GM12801 (cell line): ENCODE measurements around the gene MYO7A.

ENCODE experiments used
- CTCF ChIP-seq: IDR thresholded peaks from one replicate; pipeline ENCODE4 v1.5.1; 2011; ENCODE audit warnings: control low read depth; ENCODE audit not compliant: insufficient read length; ENCODE audit errors: extremely low read depth

MYO7A gene

DNA sequence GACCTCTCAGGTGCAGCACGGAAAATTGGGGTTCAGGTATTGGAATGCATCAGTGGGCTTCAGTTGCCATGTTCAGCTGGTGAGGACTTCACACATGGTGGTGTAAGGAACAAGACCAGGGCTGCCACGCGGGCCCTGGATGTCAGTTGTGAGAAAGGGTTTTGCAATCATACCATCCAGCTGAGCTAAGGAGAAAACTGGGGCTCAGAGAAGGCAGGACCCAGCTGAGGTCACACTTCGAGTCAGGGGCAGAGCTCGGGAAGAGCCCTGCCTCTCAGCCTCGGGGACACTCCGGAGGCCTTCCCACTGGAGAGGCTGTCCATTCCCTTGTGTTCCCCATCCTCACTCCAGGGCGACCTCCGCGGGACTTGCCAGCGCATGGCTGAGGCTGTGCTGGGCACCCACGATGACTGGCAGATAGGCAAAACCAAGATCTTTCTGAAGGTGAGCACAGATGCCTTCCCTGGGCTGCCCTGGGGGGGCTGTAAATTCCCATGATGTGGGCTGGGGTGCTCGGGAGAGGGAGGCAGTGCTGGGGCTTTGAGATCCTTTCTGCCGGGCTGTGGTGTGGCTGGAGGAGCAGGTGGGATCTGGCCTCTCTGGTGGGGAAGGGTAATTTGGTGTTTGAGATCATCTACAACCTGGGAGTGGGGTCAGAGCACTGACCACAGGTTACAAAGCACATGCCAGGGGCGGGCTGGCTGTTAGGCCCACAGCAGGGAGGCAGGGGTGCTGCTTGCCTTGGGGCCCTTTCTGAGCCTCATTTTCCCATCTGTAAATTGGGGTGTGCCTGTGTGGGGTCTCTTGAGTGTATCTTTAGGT is 47.2 kb downstream of the MYO7A start:
- no peak for TF ChIP-seq CTCF

GRCh38 chr11:77175869-77176539 is 48.0 kb downstream of the MYO7A start:
- TF ChIP-seq CTCF, result no peak

DNA sequence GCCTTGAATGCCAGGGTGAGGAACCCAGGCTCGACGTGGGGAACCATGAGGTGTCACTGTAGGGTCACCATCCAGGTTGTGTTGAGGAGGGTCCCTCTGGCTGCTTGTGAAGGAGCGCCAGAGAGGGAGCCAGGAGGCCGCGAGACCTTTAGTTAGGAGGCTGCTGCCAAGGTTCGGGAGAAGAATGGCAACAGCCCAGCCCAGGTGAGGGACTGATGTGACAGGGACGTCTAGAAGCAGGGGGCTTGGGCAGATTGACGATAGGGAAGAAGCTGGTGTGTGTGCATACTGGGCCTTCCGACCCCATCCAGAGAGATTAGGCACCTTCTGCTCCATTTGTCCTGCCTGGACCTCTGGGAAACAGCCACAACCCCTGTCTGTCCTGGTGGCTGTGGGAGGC is 49.0 kb downstream of the MYO7A start:
- TF ChIP-seq CTCF, result no peak

- TF ChIP-seq CTCF, result no peak
Measured at GRCh38 chr11:77178150-77178549, 50.1 kb downstream of the MYO7A start.

GRCh38 chr11:77179048-77179447 is 51.0 kb downstream of the MYO7A start:
- no peak for TF ChIP-seq CTCF

DNA sequence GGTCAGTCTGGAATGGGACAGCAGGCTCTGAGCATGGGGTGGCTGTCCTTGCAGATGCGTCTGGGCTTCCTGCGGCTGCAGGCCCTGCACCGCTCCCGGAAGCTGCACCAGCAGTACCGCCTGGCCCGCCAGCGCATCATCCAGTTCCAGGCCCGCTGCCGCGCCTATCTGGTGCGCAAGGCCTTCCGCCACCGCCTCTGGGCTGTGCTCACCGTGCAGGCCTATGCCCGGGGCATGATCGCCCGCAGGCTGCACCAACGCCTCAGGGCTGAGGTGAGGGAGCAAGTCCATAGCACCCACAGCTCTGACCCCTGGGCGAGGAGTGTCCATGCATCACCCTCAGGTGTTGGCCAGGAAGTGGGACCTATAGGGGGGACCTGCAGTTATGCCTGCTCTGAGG is 51.6 kb downstream of the MYO7A start:
- no peak for TF ChIP-seq CTCF

DNA sequence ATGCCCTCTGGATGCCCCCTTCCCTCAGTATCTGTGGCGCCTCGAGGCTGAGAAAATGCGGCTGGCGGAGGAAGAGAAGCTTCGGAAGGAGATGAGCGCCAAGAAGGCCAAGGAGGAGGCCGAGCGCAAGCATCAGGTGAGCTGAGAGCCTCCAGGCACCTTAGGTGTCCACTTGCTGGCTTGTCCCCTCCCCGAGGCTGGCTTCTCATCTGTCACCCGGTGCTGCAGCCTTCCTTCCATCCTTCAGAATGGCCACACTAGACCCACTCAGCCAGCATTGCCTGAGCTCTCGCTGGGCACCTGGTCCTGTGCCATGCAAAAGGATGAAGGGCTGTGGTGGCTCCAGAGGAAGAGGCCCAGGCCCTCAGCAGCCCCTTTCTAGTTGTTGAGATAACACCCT is 52.3 kb downstream of the MYO7A start:
- no peak for TF ChIP-seq CTCF
